CD14-positive monocyte (primary cell): Measurements from ENCODE around the gene EMILIN1. TPM values are rescaled to one million over a fixed set of nuclear protein-coding genes. Genes with fewer than 3 reads are reported as not detected.

Experiments
- DNase-seq, 3 donors: peaks; one replicate each; pipeline ENCODE4 v3.0.0-alpha.2; 2011 to 2022
- H2AFZ ChIP-seq: 2 replicates; pipeline ENCODE4 v1.6.0; 2012; ENCODE audit warnings: mild to moderate bottlenecking, low read depth, low read length, inconsistent platforms; ENCODE audit not compliant: insufficient read depth, poor library complexity, severe bottlenecking
- H3K27ac ChIP-seq, 2 donors: 1 replicate in 1 of 2; 2 replicates in 1 of 2; pipeline ENCODE4 v1.5.1; 2012 to 2013; ENCODE audit warnings: low read length in 2 of 2, control low read depth in 1 of 2, inconsistent platforms in 1 of 2, low read depth in 1 of 2, mild to moderate bottlenecking in 1 of 2
- H3K27me3 ChIP-seq, 2 donors: one replicate each; pipeline versions ENCODE4 v1.6.0 to v1.6.1; 2011 to 2013; ENCODE audit warnings: low read length in 2 of 2; ENCODE audit not compliant: control insufficient read depth in 2 of 2, insufficient read depth in 2 of 2
- H3K36me3 ChIP-seq, 2 donors: replicated peaks in 1 of 2; 1 replicate in 1 of 2; 2 replicates in 1 of 2; pipeline versions ENCODE4 v1.5.1 to v1.6.1; 2012 to 2013; ENCODE audit warnings: low read length in 2 of 2, control low read depth in 1 of 2, inconsistent platforms in 1 of 2, mild to moderate bottlenecking in 1 of 2; ENCODE audit not compliant: insufficient read depth in 2 of 2, control insufficient read depth in 1 of 2
- H3K4me1 ChIP-seq, 2 donors: 1 replicate in 1 of 2; 2 replicates in 1 of 2; pipeline versions ENCODE4 v1.5.1 to v1.6.1; 2012 to 2013; ENCODE audit warnings: low read length in 2 of 2, control low read depth in 1 of 2, inconsistent platforms in 1 of 2, mild to moderate bottlenecking in 1 of 2, moderate library complexity in 1 of 2; ENCODE audit not compliant: insufficient read depth in 2 of 2, control insufficient read depth in 1 of 2
- H3K4me2 ChIP-seq: replicated peaks from 2 replicates; pipeline ENCODE3; 2012; ENCODE audit warnings: low read length, moderate library complexity, mild to moderate bottlenecking; ENCODE audit not compliant: poor library complexity, severe bottlenecking; ENCODE audit errors: extremely low read depth
- H3K4me3 ChIP-seq, 3 experiments: fragments of 200-600 bp in 1 of 3; sonication (generic) in 1 of 3; replicated peaks in 1 of 3; 1 replicate in 2 of 3; 2 replicates in 1 of 3; pipeline ENCODE4 v1.5.1; 2011 to 2013; ENCODE audit warnings: low read length in 3 of 3, mild to moderate bottlenecking in 3 of 3, control low read depth in 2 of 3, low read depth in 2 of 3, inconsistent platforms in 1 of 3, moderate library complexity in 1 of 3
- H3K79me2 ChIP-seq: 2 replicates; pipeline ENCODE4 v1.6.0; 2012; ENCODE audit warnings: mild to moderate bottlenecking, control low read depth, inconsistent platforms, low read length, moderate library complexity; ENCODE audit not compliant: insufficient read depth
- H3K9ac ChIP-seq: 2 replicates; pipeline ENCODE4 v1.6.0; 2017; ENCODE audit warnings: low read length, mild to moderate bottlenecking; ENCODE audit not compliant: insufficient read depth, poor library complexity, severe bottlenecking
- H3K9me3 ChIP-seq, 2 donors: replicated peaks in 1 of 2; 1 replicate in 1 of 2; 2 replicates in 1 of 2; pipeline versions ENCODE4 v1.5.1 to v1.6.1; 2012 to 2013; ENCODE audit warnings: low read length in 2 of 2, control low read depth in 1 of 2; ENCODE audit not compliant: control insufficient read depth in 1 of 2, insufficient read depth in 1 of 2
- H4K20me1 ChIP-seq: 2 replicates; pipeline ENCODE4 v1.6.0; 2012; ENCODE audit warnings: mild to moderate bottlenecking, low read length, control low read depth, moderate library complexity; ENCODE audit not compliant: insufficient read depth
- H3K27ac Mint-ChIP-seq, 7 donors: one replicate each; pipeline ENCODE4 v1.8.0; 2020; ENCODE audit warnings: mild to moderate bottlenecking in 7 of 7, mixed read lengths in 7 of 7, moderate library complexity in 6 of 7, inconsistent platforms in 2 of 7
- H3K27me3 Mint-ChIP-seq, 3 donors: one replicate each; pipeline ENCODE4 v1.8.0; 2021 to 2022; ENCODE audit warnings: low read depth in 3 of 3, mild to moderate bottlenecking in 3 of 3, mixed read lengths in 3 of 3, moderate library complexity in 3 of 3, inconsistent platforms in 1 of 3
- H3K36me3 Mint-ChIP-seq, 2 donors: one replicate each; pipeline ENCODE4 v1.8.0; 2020; ENCODE audit warnings: mixed read lengths in 2 of 2, inconsistent platforms in 1 of 2, mild to moderate bottlenecking in 1 of 2
- H3K4me1 Mint-ChIP-seq: one replicate; pipeline ENCODE4 v1.8.0; 2020; ENCODE audit warnings: mild to moderate bottlenecking, mixed read lengths
- H3K4me3 Mint-ChIP-seq, 2 donors: one replicate each; pipeline ENCODE4 v1.8.0; 2020; ENCODE audit warnings: mild to moderate bottlenecking in 2 of 2, mixed read lengths in 2 of 2, moderate library complexity in 1 of 2
- H3K9me3 Mint-ChIP-seq, 7 donors: one replicate each; pipeline ENCODE4 v1.8.0; 2020 to 2022; ENCODE audit warnings: mixed read lengths in 7 of 7, mild to moderate bottlenecking in 6 of 7, moderate library complexity in 6 of 7, inconsistent platforms in 2 of 7
- CTCF ChIP-seq: fragments of 200-600 bp; IDR thresholded peaks from one replicate; pipeline ENCODE4 v1.8.0; 2022; ENCODE audit warnings: antibody characterized with exemption, mild to moderate bottlenecking
- WGBS: methylation state at CpG from one replicate; pipeline ENCODE4 v1.1.5; 2013; ENCODE audit warnings: missing lambda C conversion rate; ENCODE audit not compliant: insufficient coverage; 5-methylcytosine and 5-hydroxymethylcytosine counted together
- intact Hi-C, 2 donors: fragments of 100-400 bp; cut with micrococcal nuclease; formaldehyde crosslinking; loops; one replicate each; pipeline versions ENCODE4 v1.15.0 to v1.15.1; 2023
- polyA plus RNA-seq, 3 donors: library from polyadenylated mRNA; depleted of rRNA in 1 of 3; unstranded in 2 of 3; stranded (reverse) in 1 of 3; fragments of 300-500 nt in 2 of 3; fragments of >200 nt in 1 of 3; fragmentation: Illumina TruSeq in 2 of 3; gene quantifications; 1 replicate in 2 of 3; 2 replicates in 1 of 3; pipeline ENCODE4 v1.2.3, GENCODE V29; 2012 to 2021

Gene EMILIN1
- polyA plus RNA-seq, 3 donors, result 0.43 to 1.0 (median 0.44) TPM

- peak overlapping the region in 1 of 2 donors; percentile 11 for H3K27ac ChIP-seq
- peak overlapping the region in 1 of 3 experiments; percentile 59 for H3K4me3 ChIP-seq
- H3K9me3 ChIP-seq, result no peaks in the 10 kb centered on the region
- no peak overlapping the region for H3K4me3 Mint-ChIP-seq
- peaks cover 5% of the 10 kb centered on the region for H3K79me2 ChIP-seq
- peak overlapping the region; percentile 70 for H3K4me2 ChIP-seq
- intact Hi-C loops, result loop anchor here in 1 of 2 donors (2.0 kb wide), 1 partner anchor 48 kb away; the partner anchor contains the start of gene TMEM214
- peak overlapping the region in 5 of 7 donors; percentile 86 to 95 (median 94) for H3K27ac Mint-ChIP-seq
- H2AFZ ChIP-seq, result peak overlapping the region; percentile 37
- H4K20me1 ChIP-seq, result no peaks in the 10 kb centered on the region
- no peak overlapping the region for H3K9ac ChIP-seq
- peaks cover 49 to 55% of the 10 kb centered on the region in 2 donors for H3K4me1 ChIP-seq
- peaks cover 0 to 7% (median 2%) of the 10 kb centered on the region in 3 donors for H3K27me3 Mint-ChIP-seq
- no peak for DNase-seq
- TF ChIP-seq CTCF, result peak; percentile 9
- 100% methylated on average over 2 of the region's 14 CpGs for WGBS
- no peaks in the 10 kb centered on the region for H3K9me3 Mint-ChIP-seq
- H3K4me1 Mint-ChIP-seq, result peaks cover 57% of the 10 kb centered on the region
- no peaks in the 10 kb centered on the region for H3K36me3 ChIP-seq
- no peaks in the 10 kb centered on the region for H3K27me3 ChIP-seq
- H3K36me3 Mint-ChIP-seq, result no peaks in the 10 kb centered on the region
These were observed 2.2 kb downstream of the EMILIN1 start for GRCh38 chr2:27080603-27080936.

DNA sequence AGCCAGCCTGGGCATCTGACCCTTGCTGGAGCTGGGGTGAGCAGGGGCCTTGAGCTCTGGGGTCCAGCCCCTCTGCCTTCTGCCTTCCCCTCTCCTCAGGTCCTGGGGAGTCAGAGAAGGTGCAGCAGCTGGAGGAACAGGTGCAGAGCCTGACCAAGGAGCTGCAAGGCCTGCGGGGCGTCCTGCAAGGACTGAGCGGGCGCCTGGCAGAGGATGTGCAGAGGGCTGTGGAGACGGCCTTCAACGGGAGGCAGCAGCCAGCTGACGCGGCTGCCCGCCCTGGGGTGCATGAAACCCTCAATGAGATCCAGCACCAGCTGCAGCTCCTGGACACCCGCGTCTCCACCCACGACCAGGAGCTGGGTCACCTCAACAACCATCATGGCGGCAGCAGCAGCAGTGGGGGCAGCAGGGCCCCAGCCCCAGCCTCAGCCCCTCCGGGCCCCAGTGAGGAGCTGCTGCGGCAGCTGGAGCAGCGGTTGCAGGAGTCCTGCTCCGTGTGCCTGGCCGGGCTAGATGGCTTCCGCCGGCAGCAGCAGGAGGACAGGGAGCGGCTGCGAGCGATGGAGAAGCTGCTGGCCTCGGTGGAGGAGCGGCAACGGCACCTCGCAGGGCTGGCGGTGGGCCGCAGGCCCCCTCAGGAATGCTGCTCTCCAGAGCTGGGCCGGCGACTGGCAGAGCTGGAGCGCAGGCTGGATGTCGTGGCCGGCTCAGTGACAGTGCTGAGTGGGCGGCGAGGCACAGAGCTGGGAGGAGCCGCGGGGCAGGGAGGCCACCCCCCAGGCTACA is 3.8 kb downstream of the EMILIN1 start:
- H3K4me3 ChIP-seq, result peak overlapping the region in 1 of 3 experiments; percentile 59
- no peaks in the 10 kb centered on the region for H4K20me1 ChIP-seq
- H2AFZ ChIP-seq, result peak overlapping the region; percentile 61
- WGBS, result 91% methylated on average over 36 of the region's 38 CpGs
- Mint-ChIP-seq H3K4me3 (no peak overlapping the region), H3K36me3 (no peaks in the 10 kb centered on the region), H3K27me3 (peaks cover 0 to 7% (median 2%) of the 10 kb centered on the region in 3 donors), H3K4me1 (peaks cover 51% of the 10 kb centered on the region), H3K9me3 (no peaks in the 10 kb centered on the region), H3K27ac (peak overlapping the region; percentile 89 to 96 (median 94))
- no peaks in the 10 kb centered on the region for H3K36me3 ChIP-seq
- H3K27ac ChIP-seq, result peak overlapping the region; percentile 67 to 84
- H3K27me3 ChIP-seq, result no peaks in the 10 kb centered on the region
- TF ChIP-seq CTCF, result no peak
- H3K9ac ChIP-seq, result peak overlapping the region; percentile 39
- H3K79me2 ChIP-seq, result peaks cover 5% of the 10 kb centered on the region
- intact Hi-C loops, result loop anchor here in 1 of 2 donors (2.0 kb wide), 1 partner anchor 49 kb away; the partner anchor contains the start of gene TMEM214
- DNase-seq, result no peak
- H3K4me1 ChIP-seq, result peaks cover 53 to 62% of the 10 kb centered on the region in 2 donors
- peak overlapping the region; percentile 70 for H3K4me2 ChIP-seq
- H3K9me3 ChIP-seq, result no peaks in the 10 kb centered on the region
